ENCODE data around the gene LIPC. TPM values are rescaled to one million over a fixed set of nuclear protein-coding genes. Genes with fewer than 3 reads are reported as not detected.

LIPC gene
- total RNA-seq, 2 donors from 2014 or later = 0.52 to 0.59 TPM

GRCh38 chr15:58590236-58590635 lies 158.4 kb downstream of the LIPC start:
- no peak for TF ChIP-seq CTCF (IDR thresholded peaks at IDR 0.05)
- H3K36me3 ChIP-seq = peaks cover 9% of the 10 kb centered on the region
- DNase-seq (ENCODE audit: low spot score) = no peak

GRCh38 chr15:58590926-58591325 lies 159.1 kb downstream of the LIPC start:
- Histone ChIP-seq H3K4me1 (no peaks in the 10 kb centered on the region), H3K4me3 (no peak overlapping the region), H3K36me3 (peaks cover 9% of the 10 kb centered on the region), H3K27me3 (no peaks in the 10 kb centered on the region), H3K27ac (no peak overlapping the region), H3K9me3 (no peaks in the 10 kb centered on the region)
- DNase-seq (ENCODE audit: low spot score) = no peak
- no peak for TF ChIP-seq CTCF (IDR thresholded peaks at IDR 0.05)

More at GRCh38 chr15:58590236-58590635, 158.4 kb downstream of the LIPC start:
- Histone ChIP-seq H3K27me3 (no peaks in the 10 kb centered on the region), H3K4me1 (no peaks in the 10 kb centered on the region), H3K9me3 (no peaks in the 10 kb centered on the region), H3K4me3 (no peak overlapping the region), H3K27ac (no peak overlapping the region)

- Histone ChIP-seq H3K4me1 (no peaks in the 10 kb centered on the region), H3K27ac (no peak overlapping the region), H3K4me3 (no peak overlapping the region), H3K9me3 (no peaks in the 10 kb centered on the region), H3K27me3 (no peaks in the 10 kb centered on the region), H3K36me3 (peaks cover 20% of the 10 kb centered on the region)
- no peak for TF ChIP-seq CTCF (IDR thresholded peaks at IDR 0.05)
- DNase-seq (ENCODE audit: low spot score) = no peak
Observed at GRCh38 chr15:58593870-58594269, 162.1 kb downstream of the LIPC start.

GRCh38 chr15:58594898-58595297 lies 163.1 kb downstream of the LIPC start:
- Histone ChIP-seq H3K27me3 (no peaks in the 10 kb centered on the region), H3K4me1 (no peaks in the 10 kb centered on the region), H3K27ac (no peak overlapping the region), H3K9me3 (no peaks in the 10 kb centered on the region), H3K4me3 (no peak overlapping the region), H3K36me3 (peaks cover 20% of the 10 kb centered on the region)
- no peak for DNase-seq (ENCODE audit: low spot score)
- TF ChIP-seq CTCF (IDR thresholded peaks at IDR 0.05) = no peak

- no peaks in the 10 kb centered on the region for H3K4me1 ChIP-seq
- no peak overlapping the region for H3K4me3 ChIP-seq
- no peak for DNase-seq (ENCODE audit: low spot score)
- no peak overlapping the region for H3K27ac ChIP-seq
- H3K9me3 ChIP-seq = no peaks in the 10 kb centered on the region
- H3K36me3 ChIP-seq = peaks cover 20% of the 10 kb centered on the region
- no peak for TF ChIP-seq CTCF (IDR thresholded peaks at IDR 0.05)
- no peaks in the 10 kb centered on the region for H3K27me3 ChIP-seq
Observed at GRCh38 chr15:58595516-58596263, 163.9 kb downstream of the LIPC start.

Measured in right atrium auricular region (tissue), 2 donors.